Stimulated activated CD8-positive, alpha-beta memory T cell treated with anti-CD3 and anti-CD28 coated beads, Interleukin-7, amount 100 ng/mL, for 24 hours (primary cell): ENCODE data around the gene RPP21.
"Not testable (repeated sequence)": the region's sequence is repeated elsewhere in the genome, so short reads cannot be mapped to it uniquely, and the experiment has no call there.

Source experiments
- DNase-seq: peaks from one replicate; pipeline ENCODE4 v3.0.0-alpha.2; 2020; ENCODE audit warnings: low read depth

RPP21 gene

DNA sequence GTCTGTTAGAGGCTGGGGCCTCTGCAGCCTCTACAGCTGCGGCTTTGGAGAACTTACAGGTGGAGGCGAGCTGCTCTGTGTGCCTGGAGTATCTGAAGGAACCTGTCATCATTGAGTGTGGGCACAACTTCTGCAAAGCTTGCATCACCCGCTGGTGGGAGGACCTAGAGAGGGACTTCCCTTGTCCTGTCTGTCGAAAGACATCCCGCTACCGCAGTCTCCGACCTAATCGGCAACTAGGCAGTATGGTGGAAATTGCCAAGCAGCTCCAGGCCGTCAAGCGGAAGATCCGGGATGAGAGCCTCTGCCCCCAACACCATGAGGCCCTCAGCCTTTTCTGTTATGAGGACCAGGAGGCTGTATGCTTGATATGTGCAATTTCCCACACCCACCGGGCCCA lies 15.6 kb upstream of the RPP21 start:
- no peak for DNase-seq

GRCh38 chr6:30331981-30332380 lies 13.0 kb upstream of the RPP21 start:
- no peak for DNase-seq

DNA sequence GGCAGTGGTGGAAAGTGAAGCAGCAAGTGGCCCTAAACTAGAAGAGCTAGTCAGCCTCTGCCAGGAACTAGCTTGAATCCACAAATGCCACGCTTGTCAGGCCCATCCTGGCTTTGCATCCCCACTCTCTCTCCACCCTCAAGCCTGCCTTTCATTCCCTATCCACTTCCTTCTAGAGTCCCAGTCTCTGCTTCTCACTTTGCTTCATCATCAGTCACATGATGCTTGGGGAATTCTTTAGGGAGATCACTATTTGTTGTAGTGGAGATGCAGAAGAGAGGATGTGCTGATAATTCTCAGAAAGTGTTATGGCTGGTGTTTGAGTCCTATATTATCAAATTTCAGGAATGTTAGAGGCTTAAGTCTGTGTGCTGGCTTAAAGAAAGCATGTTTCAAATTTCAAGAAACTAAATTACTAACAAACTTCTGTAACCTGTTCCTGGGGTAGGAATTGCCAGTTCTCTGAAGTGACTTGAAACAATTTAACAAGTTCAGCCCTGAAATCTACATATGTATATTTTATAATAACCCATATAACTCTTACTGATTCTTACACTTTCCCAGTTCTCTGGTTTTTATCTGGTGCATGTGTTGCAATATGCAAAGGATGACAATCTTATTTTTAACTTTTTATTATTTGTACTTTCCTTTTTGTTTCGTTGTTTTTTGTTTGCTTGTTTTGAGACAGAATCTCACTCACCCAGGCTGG lies 10.7 kb upstream of the RPP21 start:
- DNase-seq, result no peak

DNA sequence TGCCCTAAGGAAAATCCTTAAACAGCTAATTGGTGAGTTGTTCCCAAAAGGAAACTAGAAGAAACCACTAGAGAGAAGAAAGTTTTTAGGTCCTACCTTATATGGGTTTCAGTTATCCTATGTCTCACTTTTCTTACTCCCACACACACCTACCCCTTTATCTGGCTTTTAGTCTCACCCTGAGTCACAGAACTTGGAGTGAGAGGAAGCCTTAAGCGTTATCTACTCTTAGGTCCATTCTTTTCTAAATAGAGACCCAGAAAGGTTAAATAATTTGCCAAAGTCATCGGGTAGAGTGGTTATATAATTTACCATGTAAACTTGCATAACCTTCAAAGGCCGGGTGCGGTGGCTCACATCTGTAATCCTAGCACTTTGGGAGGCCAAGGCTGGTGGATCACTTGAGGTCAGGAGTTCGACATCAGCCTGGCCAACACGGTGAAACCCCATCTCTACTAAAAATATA lies 4.3 kb upstream of the RPP21 start:
- no peak for DNase-seq

DNA sequence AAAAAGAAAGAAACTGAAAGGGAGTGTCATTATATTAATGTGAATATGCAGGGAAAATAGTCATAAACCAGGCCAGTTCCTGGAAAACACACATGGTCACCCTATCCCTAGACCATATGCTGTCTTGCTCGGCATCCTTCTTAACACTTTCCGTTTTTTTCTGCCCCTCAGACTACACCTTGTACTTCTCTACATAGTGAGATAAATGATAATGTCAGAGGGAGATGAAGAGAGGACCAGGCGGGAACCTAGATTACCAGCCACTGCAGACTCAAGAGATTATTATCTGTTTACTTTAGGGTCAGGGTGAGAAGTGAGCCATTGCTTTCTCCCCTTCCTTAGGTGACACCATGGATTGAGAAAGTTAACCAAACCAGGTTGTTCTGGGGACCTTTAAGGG lies 3.7 kb upstream of the RPP21 start:
- no peak for DNase-seq

DNA sequence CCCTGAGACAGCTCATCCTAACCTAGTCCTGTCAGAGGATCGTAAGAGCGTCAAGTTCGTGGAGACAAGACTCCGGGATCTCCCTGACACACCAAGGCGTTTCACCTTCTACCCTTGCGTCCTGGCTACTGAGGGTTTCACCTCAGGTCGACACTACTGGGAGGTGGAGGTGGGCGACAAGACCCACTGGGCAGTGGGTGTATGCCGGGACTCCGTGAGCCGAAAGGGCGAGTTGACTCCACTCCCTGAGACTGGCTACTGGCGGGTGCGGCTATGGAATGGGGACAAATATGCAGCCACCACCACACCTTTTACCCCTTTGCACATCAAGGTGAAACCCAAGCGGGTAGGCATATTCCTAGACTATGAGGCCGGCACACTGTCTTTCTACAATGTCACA lies 3.2 kb upstream of the RPP21 start:
- no peak for DNase-seq

DNA sequence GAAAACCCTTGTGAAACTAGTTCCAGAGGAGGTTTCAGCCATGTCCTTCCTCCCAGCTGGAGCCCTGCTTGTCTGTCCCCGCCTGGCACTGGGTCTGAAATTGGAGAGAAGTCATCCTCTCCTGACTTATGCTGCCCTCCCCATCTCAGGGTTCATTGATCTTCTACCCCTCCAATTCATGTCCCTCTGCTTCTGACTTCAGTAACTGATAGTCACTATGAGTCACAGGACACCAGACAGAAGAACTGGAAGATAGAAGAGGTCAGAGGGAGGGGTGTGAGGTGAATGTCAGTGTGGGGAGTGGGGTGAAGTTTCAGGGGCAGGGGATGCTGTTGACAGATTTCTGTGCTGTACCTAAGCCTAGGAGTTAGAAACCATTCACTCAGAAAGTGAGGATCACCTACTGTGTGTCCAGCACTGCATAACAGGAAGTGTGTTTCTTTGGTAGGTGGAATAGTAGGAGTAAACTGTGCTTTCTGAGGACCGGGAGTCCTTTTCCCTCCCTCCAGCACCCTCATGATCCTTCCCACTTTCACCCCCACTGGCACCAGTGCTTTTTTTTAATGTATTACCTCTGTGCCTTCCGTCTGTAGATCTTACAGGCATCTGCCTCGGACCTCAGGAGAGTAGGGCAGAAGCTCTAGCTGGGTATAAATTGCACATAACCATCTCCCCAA lies 627 bp upstream of the RPP21 start:
- no peak for DNase-seq

- DNase-seq, result no peak
Observed at GRCh38 chr6:30345852-30346251, 896 bp downstream of the RPP21 start.

GRCh38 chr6:30348957-30349356 lies 4.0 kb downstream of the RPP21 start:
- DNase-seq, result no peak

DNA sequence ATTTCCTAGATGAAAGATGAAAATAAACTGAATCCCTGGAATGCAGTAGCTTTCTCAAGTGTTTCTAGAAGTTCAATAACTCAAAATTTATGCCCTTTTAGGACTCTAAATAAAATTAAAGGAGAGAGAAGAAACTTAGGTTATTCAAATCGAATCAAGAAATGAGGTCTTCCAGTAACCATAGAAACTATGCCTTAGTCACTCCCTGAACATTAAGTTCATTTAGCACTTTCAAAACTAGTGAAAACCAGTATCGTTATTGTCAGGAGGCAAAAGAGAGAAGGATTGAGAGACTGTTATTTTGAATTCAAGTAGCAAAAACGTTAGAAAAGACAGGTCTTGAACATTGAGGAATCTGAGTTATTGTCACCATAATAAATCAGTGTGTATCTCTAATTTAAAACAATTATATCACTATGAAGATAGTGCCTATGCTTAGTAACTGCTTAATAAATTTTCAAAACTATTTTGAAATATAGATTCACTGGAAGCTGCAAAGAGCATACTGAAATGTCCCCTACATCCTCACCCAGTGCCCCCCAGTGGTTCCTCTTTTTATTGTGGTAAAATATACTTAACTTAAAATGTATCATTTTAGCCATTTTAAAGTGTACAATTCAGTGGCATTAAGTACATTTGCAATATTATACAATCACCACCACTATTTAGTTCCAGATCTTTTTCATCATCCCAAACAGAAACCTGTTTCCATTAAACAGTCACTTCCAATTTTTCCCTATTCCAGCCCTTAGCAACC lies 4.6 kb downstream of the RPP21 start:
- DNase-seq, result no peak

DNA sequence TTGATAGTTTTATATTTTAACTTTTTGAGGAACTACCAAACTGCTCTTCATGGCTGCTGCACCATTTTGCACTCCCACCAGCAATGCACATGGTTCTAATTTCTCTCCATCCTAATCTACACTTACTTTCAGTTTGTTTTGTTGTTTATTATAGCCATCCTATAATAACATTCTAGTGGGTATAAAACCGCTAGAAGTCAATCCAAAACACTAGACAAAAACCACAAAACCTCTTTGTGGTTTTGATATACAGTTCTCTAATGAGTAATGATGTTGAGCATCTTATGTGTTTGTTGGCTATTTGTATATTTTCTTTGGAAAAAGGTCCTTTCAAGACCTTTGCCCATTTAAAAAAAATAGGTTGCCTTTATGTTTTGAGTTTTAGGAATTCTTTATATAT lies 5.6 kb downstream of the RPP21 start:
- no peak for DNase-seq

DNA sequence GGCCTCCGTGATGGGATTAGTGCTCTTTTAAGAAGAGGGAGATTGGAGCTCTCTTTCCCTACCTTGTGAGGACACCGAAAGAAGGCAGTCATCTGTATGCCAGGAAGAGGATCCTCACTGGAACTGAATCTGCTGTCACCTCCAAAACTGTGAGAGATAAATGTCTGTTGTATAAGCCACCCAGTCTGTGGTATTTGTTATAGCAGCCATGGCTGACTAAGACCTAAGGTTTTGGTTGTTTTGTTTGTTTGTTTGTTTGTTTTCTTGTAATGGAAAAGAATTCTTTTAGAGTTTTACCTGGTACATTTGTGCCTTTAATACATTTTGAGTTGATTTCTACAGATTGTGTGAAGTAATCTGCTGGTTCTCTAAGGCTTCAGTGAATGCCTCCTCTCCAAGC lies 7.6 kb downstream of the RPP21 start:
- DNase-seq, result no peak

GRCh38 chr6:30355281-30355680 lies 10.3 kb downstream of the RPP21 start:
- no peak for DNase-seq

DNA sequence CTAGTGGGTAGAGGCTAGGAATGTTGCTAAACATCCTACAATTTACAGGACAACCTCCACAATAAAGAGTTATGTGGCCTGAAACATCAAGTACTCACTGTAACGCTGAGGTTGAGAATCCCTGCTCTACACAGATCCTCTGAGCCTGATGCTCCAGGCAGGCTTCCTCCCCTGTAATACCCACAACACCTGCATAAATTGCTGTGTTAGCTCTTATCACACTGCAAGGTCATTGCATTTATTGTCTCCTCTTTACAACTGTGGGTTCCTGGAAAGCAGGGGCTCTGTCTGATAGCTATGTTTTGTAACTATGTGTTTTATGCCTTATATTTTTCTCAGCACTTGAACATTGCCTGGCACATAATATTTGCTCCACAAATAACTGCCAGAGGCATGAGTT lies 11.6 kb downstream of the RPP21 start:
- DNase-seq, result no peak

DNA sequence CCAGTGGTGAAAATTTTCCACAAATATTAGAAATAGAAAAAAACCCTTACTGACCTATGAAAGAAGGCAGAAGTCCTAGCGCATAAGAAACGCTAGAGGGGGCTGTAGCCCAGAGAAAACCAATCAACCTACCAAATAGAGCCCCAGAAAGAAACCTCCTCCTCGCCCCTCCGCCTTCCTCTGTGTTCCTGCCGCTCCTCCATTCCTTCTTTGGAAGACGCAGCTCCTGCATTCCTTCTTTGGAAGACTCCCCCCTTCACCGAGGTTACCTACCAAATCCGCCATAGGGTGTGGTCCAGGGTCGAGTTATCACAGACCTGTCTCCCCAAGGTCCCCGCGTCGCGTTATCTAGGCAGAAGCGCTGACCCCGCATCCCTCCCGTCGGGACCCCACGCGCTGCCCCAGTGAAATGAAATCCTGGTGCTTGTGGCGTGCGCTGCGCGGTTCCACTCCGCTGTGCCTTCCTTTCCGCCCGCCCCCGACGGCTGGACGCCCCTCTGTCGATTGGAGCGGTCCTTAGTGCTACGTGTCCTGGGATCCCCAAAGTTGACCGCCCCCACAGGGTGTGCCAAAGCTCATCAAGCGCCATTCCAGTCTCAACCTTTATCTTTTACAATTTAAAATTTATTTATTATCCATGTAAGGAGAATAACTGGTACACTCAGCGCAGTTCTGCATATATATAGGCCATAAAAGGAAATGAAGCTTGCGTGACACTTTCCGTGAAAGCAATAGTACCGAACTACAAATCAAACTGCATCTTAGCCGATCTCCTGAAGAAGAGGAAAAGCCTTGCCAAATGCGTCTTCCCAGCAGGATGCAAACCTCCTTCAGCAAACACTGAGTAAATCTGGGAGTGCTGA lies 13.0 kb downstream of the RPP21 start:
- peak; percentile 10 for DNase-seq

DNA sequence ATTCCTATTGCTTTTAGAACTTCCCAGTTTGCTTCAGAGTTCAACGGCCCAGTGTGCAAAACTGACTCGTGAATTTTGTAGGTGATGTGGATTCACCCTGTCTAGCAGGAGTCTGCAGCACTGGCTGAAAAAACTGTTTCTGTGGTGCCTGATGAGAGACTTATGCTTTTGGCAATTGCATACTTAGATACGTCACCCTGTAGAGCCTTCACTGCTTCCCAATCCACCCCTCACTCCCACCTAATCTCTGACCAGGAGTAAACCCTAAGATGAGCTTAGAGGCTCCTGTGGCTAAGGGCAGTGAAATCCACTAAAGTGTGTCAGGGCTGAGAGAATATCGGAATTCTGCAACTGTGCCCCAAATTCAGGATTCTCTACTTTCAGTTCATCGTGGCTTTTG lies 14.3 kb downstream of the RPP21 start:
- no peak for DNase-seq

DNA sequence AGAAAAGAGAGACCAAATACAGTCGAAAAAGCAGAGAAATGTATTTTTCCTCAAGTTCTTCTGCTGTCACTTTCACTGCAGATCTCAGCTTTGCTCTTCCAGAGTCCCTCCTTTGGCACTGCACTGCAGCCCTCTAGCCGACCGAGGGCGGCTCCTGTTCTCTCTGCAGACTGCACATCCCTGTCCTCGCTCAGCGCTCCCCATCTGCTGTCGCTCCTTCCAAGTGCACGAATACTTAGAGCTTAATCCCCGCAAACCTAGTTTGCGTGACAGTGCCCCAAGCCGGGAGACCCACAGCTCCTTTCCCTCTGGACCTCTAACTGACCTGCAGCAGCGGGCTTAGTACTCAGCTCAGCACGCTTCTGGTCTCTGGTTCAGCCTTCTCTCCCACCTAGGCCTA lies 15.2 kb downstream of the RPP21 start:
- no peak for DNase-seq

- DNase-seq, result no peak
Observed at GRCh38 chr6:30361661-30362060, 16.7 kb downstream of the RPP21 start.

- no peak for DNase-seq
Observed at GRCh38 chr6:30363459-30363858, 18.5 kb downstream of the RPP21 start.

DNA sequence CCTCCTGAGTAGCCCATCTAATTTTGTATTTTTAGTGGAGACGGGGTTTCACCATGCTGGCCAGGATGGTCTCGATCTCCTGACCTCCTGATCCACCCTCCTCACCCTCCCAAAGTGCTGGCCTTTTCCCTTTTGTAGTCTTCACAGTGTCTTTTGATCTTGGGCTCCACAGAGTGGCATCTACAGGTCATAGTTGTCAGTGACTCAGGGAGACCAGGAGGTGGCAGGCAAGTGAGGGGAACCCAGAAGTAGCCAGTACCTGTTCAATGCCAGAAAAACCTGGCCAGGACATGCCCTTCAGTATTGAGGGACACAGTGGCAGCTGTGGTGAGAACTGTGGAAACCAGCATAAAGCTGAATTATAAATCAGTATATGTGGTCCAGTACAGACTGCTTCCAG lies 19.6 kb downstream of the RPP21 start:
- DNase-seq, result no peak

- not testable (repeated sequence) for DNase-seq
Observed at GRCh38 chr6:30369280-30369679, 24.3 kb downstream of the RPP21 start.

DNA sequence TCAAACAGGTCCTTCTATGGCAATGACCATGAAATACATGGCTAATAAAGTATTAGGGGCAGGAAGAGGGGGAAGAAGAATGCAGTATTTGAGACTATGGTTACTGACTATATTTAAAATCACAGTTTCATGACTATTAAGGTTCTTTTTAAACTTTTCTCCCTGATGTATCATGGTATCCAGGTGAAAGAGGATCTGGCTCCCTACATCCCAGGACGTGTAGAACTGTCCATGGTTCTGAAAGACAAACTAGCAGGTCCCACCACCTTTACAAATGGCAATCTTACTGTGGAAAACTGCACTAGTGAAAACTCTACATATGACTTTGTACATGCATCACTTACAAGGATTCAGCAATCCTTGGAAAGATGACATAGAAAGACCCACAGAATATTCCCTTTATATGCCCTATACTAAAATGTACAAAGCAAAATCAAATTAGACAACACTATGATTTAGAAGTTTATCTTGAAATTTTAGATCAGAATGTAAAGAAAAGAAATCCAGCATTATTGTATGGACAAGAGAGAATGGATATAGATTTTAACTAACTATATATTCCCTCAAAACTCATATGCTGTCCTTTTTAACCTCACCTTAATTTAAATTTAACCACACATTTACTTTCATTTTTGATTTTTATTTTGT lies 33.5 kb downstream of the RPP21 start:
- no peak for DNase-seq
